OCI-LY3 (cell line): ENCODE measurements around the gene SFXN3.

Experiments used
- CTCF ChIP-seq: fragments of 200-600, 300-600 bp; sonication (generic); IDR thresholded peaks from 2 replicates; pipeline ENCODE4 v1.5.1; 2014; ENCODE audit warnings: antibody characterized with exemption, low read length, low read depth
- EZH2phosphoT487 ChIP-seq: fragments of 200-600 bp; shearing (Covaris generic); IDR thresholded peaks from 2 replicates; pipeline ENCODE4 v1.6.1; 2018; ENCODE audit warnings: antibody characterized with exemption, mixed run types, low read depth

GRCh38 chr10:101020427-101021075 lies 10.5 kb upstream of the SFXN3 start:
- no peak for TF ChIP-seq CTCF
- TF ChIP-seq EZH2phosphoT487: no peak
